HG02884 (cell line): ENCODE results near the gene TIMM10B.

Experiments
- ATAC-seq: cut with Tn5 transposase; IDR thresholded peaks from one replicate; pipeline ENCODE4 v1.9.1; 2021; ENCODE audit warnings: mild to moderate bottlenecking, moderate library complexity; ENCODE audit not compliant: unreplicated experiment

TIMM10B gene

DNA sequence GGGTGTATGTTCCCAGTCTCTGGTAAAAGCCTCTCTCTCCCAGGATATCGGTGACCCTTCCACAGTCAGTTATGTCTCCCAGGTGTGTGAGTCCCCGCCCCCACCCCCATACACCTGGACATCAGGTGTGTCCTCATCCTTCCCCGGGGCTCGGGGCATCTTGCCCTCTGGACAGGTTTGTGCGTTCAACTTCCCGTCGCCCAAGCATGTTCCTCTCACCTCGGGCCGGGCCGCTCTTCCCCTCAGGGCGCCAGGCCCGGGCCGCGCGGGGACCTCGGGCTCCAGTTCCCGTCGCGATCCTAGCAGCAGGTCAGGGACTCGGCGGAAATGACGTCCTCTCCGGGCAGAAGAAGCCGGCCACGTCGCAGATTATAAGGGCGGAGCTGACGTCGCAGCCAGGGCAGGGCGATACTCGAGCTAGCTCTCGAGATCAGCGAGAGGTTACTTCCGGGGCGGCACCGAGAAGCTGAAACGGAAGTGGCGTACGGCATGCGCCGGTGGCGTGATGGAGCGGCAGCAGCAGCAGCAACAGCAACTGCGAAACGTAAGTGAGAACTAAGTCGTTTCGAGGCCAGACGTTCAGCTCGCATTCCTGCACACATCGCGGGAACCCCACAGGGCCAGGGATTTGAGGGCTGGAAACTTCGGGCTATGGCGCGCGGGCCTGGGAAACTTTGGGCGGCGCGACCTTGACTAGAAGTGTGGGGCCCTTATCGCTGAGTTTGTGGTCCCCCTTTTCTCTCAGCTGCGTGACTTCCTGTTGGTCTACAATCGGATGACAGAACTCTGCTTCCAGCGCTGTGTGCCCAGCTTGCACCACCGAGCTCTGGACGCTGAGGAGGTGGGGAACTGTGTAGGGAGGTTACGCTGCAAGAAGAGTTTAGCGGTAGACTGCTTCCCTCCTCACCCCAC, at the start of gene TIMM10B, which contains the start of gene ARFIP2:
Gene TIMM10B, plus strand, starts transcription at position 490 of the 912 bp plus-strand sequence. Its CDS starts 16 bp downstream, at position 506.
Gene ARFIP2, minus strand, starts transcription at position 320 of the 912 bp plus-strand sequence. CDS start 910 bp downstream, outside the sequence.
- ATAC-seq = peak; percentile 99

- no peak for ATAC-seq
Measured at GRCh38 chr11:6431861-6432260, 49.4 kb upstream of the TIMM10B start.

GRCh38 chr11:6433998-6434660, 47.2 kb upstream of the TIMM10B start:
- ATAC-seq = no peak

DNA sequence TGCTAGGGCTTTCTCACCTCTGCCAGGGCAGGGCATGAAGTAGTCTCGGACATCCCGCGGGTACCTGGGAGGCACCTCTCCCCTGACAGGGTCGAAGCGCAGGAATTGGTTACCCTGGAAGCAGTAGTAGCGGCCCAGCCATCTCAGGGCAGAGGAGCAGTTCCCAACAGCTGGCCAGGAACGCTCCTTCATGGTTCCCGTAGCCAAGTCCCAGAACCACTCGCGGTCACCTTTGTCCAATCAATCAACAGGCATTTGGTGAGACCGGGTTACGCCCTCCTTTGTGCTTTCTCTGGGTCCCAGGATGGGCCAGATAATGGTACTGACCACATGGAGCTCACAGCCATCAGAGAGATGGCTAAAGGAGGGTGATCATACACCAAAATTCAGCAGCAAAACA, 43.9 kb upstream of the TIMM10B start:
- ATAC-seq = no peak

- no peak for ATAC-seq
Measured at GRCh38 chr11:6437993-6438392, 43.3 kb upstream of the TIMM10B start.

- no peak for ATAC-seq
Measured at GRCh38 chr11:6438979-6439571, 42.2 kb upstream of the TIMM10B start.

DNA sequence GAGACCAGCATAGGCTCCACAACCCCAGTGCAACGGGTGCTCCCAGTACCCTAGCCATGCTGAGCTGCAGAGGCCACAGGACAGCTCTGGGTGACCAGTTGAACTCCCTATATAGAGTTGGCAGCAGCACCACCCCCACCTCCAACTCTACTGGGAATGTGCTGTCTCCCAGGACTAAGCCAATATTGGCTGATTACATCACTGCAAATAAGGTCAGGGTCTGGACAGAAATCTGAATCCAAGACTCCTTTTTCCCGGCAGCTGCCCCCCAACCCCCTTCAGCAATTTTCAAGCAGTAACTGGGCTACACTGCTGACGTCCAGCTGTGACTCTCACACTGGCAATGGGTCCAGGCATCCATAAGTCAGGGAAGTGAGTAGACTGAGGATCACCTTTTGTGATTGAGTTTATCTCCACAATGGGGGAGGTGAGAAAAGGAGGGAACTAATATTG, 40.4 kb upstream of the TIMM10B start, which contains the start of gene HPX:
Gene HPX, minus strand, starts transcription at position 82 of the 453 bp plus-strand sequence. Its CDS starts 24 bp downstream, at position 58.
- no peak for ATAC-seq

GRCh38 chr11:6442441-6442840, 38.9 kb upstream of the TIMM10B start:
- no peak for ATAC-seq

GRCh38 chr11:6443269-6444003, 37.9 kb upstream of the TIMM10B start:
- ATAC-seq = peak; percentile 82

DNA sequence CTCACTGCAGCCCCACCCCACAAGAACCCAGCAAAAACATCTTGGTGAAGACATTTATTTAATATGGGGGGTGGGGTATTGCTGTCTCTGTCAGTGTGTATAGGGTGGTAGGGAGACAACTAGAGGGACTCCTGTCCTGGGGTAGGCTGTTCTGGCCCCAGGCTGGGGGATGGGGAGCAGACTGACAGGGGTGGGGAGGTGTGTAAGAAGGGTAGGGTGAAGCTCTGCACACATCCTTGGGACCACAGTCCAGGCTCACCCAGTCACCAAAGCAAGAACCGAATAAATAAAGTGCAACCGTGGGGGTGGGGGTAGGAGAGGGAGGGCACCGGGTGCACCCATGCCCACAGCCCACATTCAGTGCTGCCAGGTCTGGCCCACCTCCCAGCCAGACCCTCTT, 32.7 kb upstream of the TIMM10B start:
- no peak for ATAC-seq

DNA sequence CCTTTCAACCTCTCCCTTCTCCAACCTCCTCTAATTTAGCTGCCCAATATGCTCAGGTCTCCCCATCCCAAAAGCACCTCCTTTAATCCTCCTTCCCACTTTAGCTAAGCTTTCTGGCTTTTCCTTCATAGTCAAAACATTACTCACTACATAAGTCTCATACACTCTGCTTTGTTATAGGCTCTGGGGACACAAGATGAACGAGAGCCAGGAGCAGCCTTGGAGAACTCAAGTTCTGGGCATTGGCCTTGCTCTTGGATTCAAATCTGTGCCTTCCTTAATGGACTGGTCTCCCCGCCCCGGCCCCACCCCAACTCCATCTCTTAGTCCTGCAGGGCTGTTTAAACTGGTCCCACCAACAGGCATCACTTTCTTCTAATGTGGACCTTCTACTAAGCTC, 29.1 kb upstream of the TIMM10B start:
- ATAC-seq = no peak

DNA sequence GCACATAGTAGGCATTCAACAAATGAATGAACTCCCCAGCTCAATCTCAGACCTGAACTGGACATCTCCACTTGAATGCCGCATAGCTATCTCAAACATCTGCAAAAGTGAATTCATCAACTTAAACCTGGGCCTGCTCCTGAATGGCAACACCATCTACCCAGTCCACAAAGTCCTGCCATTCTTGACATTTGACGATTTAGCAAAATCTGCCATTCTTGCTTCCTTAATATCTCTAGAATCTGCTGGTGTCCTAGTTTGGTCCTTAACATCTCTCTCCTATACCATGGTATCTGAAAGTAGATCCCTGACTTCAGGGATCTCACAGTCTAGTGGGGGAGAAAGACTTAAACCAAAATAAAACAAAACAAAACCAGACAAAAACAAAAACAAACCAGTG, 28.1 kb upstream of the TIMM10B start:
- no peak for ATAC-seq

- ATAC-seq = no peak
Measured at GRCh38 chr11:6455070-6455469, 26.2 kb upstream of the TIMM10B start.

DNA sequence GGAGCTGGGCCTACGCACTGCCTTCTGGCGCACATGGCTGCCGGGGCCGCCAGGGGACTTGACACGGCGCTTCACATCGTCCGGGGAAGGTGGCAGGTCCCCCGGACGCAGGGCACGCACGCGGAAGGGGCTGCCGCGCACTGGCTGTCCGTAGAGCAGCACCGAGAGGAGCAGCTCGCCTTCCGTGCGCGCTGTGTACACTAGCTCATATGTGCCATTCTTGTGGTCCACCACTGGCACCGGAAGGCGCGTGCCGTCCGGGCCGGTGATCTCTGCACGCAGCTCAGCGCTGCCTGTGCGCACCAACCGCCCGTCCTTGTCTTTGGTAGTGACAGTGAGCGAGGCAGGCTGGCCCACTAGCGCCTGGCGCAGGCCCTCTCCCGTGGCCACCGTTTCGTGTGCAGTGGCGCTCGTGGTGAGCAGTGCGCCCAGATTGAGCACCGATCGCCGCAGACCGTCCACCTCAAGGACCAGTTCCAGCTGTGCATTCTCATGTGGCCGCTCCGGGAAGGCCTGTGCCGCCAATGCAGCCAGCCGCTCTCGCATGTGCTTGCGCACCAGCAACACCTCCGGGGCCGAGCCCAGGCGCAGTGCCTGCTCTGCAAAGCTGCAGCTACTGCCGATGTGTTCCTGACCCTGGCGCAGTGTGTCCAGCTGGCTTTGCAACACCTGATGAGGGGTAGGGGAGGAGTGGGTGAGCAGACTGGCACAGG, 24.8 kb upstream of the TIMM10B start:
- ATAC-seq = no peak

DNA sequence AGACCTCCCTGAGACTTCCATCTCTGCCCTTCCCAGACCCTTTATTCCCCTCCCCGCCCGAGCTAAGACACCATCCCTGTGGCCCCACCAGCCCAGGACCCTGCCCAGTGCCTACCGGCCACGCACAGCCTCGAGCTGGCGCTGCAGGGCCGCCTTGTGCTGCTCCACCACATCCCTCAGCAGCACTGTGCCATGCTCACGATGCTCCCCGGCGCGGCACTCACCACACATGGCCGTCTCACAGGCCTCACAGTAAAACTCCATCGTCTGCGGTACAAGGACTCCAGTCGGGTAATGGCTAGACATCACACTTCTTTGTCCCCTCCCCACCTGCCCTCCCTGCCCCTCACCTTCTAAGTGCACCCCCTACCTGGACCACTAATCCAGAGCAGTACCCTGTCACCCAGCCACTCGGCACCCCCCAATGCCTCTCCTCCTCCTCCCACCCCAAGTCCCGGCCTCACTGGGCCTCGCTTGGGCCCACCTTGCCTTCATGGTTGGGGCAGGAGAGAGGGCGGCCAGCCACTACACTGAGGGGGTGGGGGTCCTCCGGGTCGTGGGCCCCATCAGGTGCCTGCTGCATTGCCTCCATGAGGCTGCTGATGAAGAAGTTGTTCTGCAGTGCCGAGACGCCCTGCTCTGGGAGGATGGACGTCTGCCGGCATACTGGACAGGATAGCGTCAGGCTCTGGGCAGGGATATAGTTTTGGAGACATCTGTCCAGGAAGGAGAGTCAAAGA, 23.6 kb upstream of the TIMM10B start:
- no peak for ATAC-seq

- ATAC-seq = no peak
Measured at GRCh38 chr11:6458352-6459098, 22.8 kb upstream of the TIMM10B start.

- no peak for ATAC-seq
Measured at GRCh38 chr11:6459099-6459450, 22.2 kb upstream of the TIMM10B start.

- ATAC-seq = peak; percentile 75
Measured at GRCh38 chr11:6468712-6469495, 12.4 kb upstream of the TIMM10B start.
